Measurements from ENCODE around the gene CTIF.

The CTIF gene

GRCh38 chr18:48753691-48754090 is 214.9 kb downstream of the CTIF start:
- no peak for DNase-seq (ENCODE audit: low read depth)

- no peak for DNase-seq (ENCODE audit: low read depth)
These were observed 215.7 kb downstream of the CTIF start for GRCh38 chr18:48754559-48754958.

GRCh38 chr18:48754993-48755473 is 216.2 kb downstream of the CTIF start:
- DNase-seq (ENCODE audit: low read depth) = no peak

- DNase-seq (ENCODE audit: low read depth) = no peak
These were observed 217.8 kb downstream of the CTIF start for GRCh38 chr18:48756511-48757226.

- no peak for DNase-seq (ENCODE audit: low read depth)
These were observed 218.5 kb downstream of the CTIF start for GRCh38 chr18:48757367-48757766.

GRCh38 chr18:48757906-48758305 is 219.1 kb downstream of the CTIF start:
- DNase-seq (ENCODE audit: low read depth) = no peak

- DNase-seq (ENCODE audit: low read depth) = no peak
These were observed 222.8 kb downstream of the CTIF start for GRCh38 chr18:48761582-48761981.

GRCh38 chr18:48762022-48762421 is 223.2 kb downstream of the CTIF start:
- no peak for DNase-seq (ENCODE audit: low read depth)

- no peak for DNase-seq (ENCODE audit: low read depth)
These were observed 224.2 kb downstream of the CTIF start for GRCh38 chr18:48762836-48763718.

- DNase-seq (ENCODE audit: low read depth) = no peak
These were observed 224.9 kb downstream of the CTIF start for GRCh38 chr18:48763719-48764100.

- DNase-seq (ENCODE audit: low read depth) = no peak
These were observed 226.2 kb downstream of the CTIF start for GRCh38 chr18:48765053-48765452.

GRCh38 chr18:48766026-48766425 is 227.2 kb downstream of the CTIF start:
- DNase-seq (ENCODE audit: low read depth) = no peak

- no peak for DNase-seq (ENCODE audit: low read depth)
These were observed 227.7 kb downstream of the CTIF start for GRCh38 chr18:48766487-48766886.

- DNase-seq (ENCODE audit: low read depth) = no peak
These were observed 228.4 kb downstream of the CTIF start for GRCh38 chr18:48767090-48767690.

- no peak for DNase-seq (ENCODE audit: low read depth)
These were observed 230.3 kb downstream of the CTIF start for GRCh38 chr18:48769006-48769636.

- no peak for DNase-seq (ENCODE audit: low read depth)
These were observed 231.4 kb downstream of the CTIF start for GRCh38 chr18:48770243-48770642.

GRCh38 chr18:48771641-48772375 is 233.0 kb downstream of the CTIF start:
- DNase-seq (ENCODE audit: low read depth) = no peak

- no peak for DNase-seq (ENCODE audit: low read depth)
These were observed 233.6 kb downstream of the CTIF start for GRCh38 chr18:48772457-48772856.

- DNase-seq (ENCODE audit: low read depth) = no peak
These were observed 235.0 kb downstream of the CTIF start for GRCh38 chr18:48773821-48774220.

GRCh38 chr18:48774941-48775340 is 236.1 kb downstream of the CTIF start:
- DNase-seq (ENCODE audit: low read depth) = no peak

GRCh38 chr18:48775372-48776155 is 236.7 kb downstream of the CTIF start:
- DNase-seq (ENCODE audit: low read depth) = no peak
